PFSK-1 (cell line): ENCODE data around the gene TOP1.

Experiments used
- FOXP2 ChIP-seq: optimal IDR thresholded peaks from 2 replicates; pipeline ENCODE3; 2011; ENCODE audit warnings: borderline replicate concordance, control low read depth, inconsistent platforms; ENCODE audit not compliant: insufficient read depth; ENCODE audit errors: extremely low read length, extremely low read depth
- POLR2AphosphoS5 ChIP-seq: IDR thresholded peaks from 2 replicates; pipeline ENCODE4 v1.6.1; 2012; ENCODE audit warnings: low read depth, mild to moderate bottlenecking, control low read depth, low read length, moderate library complexity
- TAF1 ChIP-seq: IDR thresholded peaks from 2 replicates; pipeline ENCODE4 v1.6.1; 2012; ENCODE audit warnings: low read length, control low read depth, borderline replicate concordance; ENCODE audit not compliant: insufficient read depth
- TF ChIP-seq, protein P1 (sequence below), 2 experiments: IDR thresholded peaks; 2 replicates each; pipeline versions ENCODE4 v1.6.1 to v1.8.0; 2011 to 2012; ENCODE audit warnings: low read depth in 2 of 2, low read length in 2 of 2, control low read depth in 1 of 2, inconsistent platforms in 1 of 2, mild to moderate bottlenecking in 1 of 2, moderate library complexity in 1 of 2; ENCODE audit not compliant: insufficient read depth in 1 of 2

DNA sequence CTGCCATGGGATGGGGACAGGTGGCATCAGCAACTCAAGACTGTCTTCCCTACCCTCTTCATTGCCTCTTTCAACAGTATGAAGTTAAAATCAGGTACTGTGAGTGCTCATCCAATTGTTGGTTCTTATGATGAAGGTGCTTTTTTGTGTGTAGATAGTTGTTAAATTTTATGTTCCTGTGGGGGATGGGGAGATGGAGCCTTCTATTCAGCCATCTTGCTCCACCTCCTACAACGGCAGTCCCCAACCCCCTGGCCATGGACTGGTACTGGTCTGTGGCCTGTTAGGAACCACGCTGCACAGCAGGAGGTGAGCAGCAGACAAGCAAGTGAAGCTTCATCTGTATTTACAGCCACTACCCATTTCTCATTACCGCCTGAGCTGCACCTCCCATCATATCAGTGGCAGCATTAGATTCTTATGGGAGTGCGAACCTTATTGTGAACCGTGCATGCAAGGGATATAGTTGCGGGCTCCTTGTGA lies 47.8 kb upstream of the TOP1 start:
- TF ChIP-seq, protein P1, sequence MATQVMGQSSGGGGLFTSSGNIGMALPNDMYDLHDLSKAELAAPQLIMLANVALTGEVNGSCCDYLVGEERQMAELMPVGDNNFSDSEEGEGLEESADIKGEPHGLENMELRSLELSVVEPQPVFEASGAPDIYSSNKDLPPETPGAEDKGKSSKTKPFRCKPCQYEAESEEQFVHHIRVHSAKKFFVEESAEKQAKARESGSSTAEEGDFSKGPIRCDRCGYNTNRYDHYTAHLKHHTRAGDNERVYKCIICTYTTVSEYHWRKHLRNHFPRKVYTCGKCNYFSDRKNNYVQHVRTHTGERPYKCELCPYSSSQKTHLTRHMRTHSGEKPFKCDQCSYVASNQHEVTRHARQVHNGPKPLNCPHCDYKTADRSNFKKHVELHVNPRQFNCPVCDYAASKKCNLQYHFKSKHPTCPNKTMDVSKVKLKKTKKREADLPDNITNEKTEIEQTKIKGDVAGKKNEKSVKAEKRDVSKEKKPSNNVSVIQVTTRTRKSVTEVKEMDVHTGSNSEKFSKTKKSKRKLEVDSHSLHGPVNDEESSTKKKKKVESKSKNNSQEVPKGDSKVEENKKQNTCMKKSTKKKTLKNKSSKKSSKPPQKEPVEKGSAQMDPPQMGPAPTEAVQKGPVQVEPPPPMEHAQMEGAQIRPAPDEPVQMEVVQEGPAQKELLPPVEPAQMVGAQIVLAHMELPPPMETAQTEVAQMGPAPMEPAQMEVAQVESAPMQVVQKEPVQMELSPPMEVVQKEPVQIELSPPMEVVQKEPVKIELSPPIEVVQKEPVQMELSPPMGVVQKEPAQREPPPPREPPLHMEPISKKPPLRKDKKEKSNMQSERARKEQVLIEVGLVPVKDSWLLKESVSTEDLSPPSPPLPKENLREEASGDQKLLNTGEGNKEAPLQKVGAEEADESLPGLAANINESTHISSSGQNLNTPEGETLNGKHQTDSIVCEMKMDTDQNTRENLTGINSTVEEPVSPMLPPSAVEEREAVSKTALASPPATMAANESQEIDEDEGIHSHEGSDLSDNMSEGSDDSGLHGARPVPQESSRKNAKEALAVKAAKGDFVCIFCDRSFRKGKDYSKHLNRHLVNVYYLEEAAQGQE (IDR thresholded peaks at IDR 0.05; ENCODE audit: insufficient read depth in 1 of 2, low read depth in 2 of 2, low read length in 2 of 2) = no peak
- TF ChIP-seq POLR2AphosphoS5 = no peak
- no peak for TF ChIP-seq TAF1
- no peak for TF ChIP-seq FOXP2
